ENCODE results near the gene ITGA3. TPM values are rescaled to one million over a fixed set of nuclear protein-coding genes. Genes with fewer than 3 reads are reported as not detected.

The ITGA3 gene
- total and polyA plus RNA-seq, 12 donors: 12.5 to 44.2 (median 23.1) TPM

GRCh38 chr17:50117202-50118051, 61.5 kb downstream of the ITGA3 start:
- WGBS, 2 donors: 14 to 29% methylated on average over 64 of the region's 64 CpGs
- H3K27ac ChIP-seq: no peak overlapping the region
- peaks cover 9 to 54% (median 21%) of the 10 kb centered on the region in 9 donors for H3K4me1 ChIP-seq
- peak; percentile 36 to 72 (median 45) for ATAC-seq
- TF ChIP-seq CTCF (IDR thresholded peaks at IDR 0.05): peak; percentile 22 to 77 (median 63)
- DNase-seq: peak in 1 of 2 donors; percentile 66
- peaks cover 0 to 60% (median 0%) of the 10 kb centered on the region in 7 donors for H3K27me3 ChIP-seq
- intact Hi-C loops (cut with DNase I): loop anchor here in 3 of 10 donors (5.0 to 10.0 kb wide), 2 partner anchors 45 to 47 kb away; partner anchors contain the start of gene SGCA (in 2 of the 3)
- peak overlapping the region in 8 of 10 donors; percentile 5 to 36 (median 24) for H3K4me3 ChIP-seq
- H3K36me3 ChIP-seq: no peaks in the 10 kb centered on the region
- H3K9me3 ChIP-seq: no peaks in the 10 kb centered on the region

GRCh38 chr17:50118076-50118827, 62.3 kb downstream of the ITGA3 start:
- Histone ChIP-seq H3K4me3 (no peak overlapping the region), H3K4me1 (peaks cover 5 to 47% (median 13%) of the 10 kb centered on the region in 9 donors), H3K9me3 (no peaks in the 10 kb centered on the region), H3K27me3 (peaks cover 0 to 60% (median 0%) of the 10 kb centered on the region in 7 donors), H3K36me3 (no peaks in the 10 kb centered on the region), H3K27ac (no peak overlapping the region)
- WGBS, 2 donors: 84% methylated on average over 23 of the region's 23 CpGs
- no peak for TF ChIP-seq CTCF (IDR thresholded peaks at IDR 0.05)
- no peak for ATAC-seq
- DNase-seq: no peak
- intact Hi-C loops (cut with DNase I): loop anchor here in 3 of 10 donors (5.0 to 10.0 kb wide), 2 partner anchors 44 to 47 kb away; partner anchors contain the start of gene SGCA (in 2 of the 3)

GRCh38 chr17:50118828-50119218, 62.9 kb downstream of the ITGA3 start:
- Histone ChIP-seq H3K27ac (no peak overlapping the region), H3K4me3 (no peak overlapping the region), H3K27me3 (peaks cover 0 to 60% (median 0%) of the 10 kb centered on the region in 7 donors), H3K9me3 (no peaks in the 10 kb centered on the region), H3K4me1 (peaks cover 5 to 47% (median 9%) of the 10 kb centered on the region in 9 donors), H3K36me3 (no peaks in the 10 kb centered on the region)
- ATAC-seq (no peak), DNase-seq (no peak)
- no peak for TF ChIP-seq CTCF (IDR thresholded peaks at IDR 0.05)
- 94 to 98% methylated on average over 4 of the region's 4 CpGs for WGBS, 2 donors
- intact Hi-C loops (cut with DNase I): loop anchor here in 3 of 10 donors (5.0 to 10.0 kb wide), 2 partner anchors 43 to 46 kb away; partner anchors contain the start of gene SGCA (in 2 of the 3)

Measured in heart right ventricle (tissue), 16 donors.